HG03521 (cell line): ENCODE measurements around the gene TBC1D22A.
A peak's percentile ranks its signal among the peaks of the same experiment; 100 is the strongest.

ENCODE experiments used
- ATAC-seq: cut with Tn5 transposase; IDR thresholded peaks from one replicate; pipeline ENCODE4 v1.9.1; 2021; ENCODE audit warnings: mild to moderate bottlenecking, moderate library complexity; ENCODE audit not compliant: unreplicated experiment

TBC1D22A gene

DNA sequence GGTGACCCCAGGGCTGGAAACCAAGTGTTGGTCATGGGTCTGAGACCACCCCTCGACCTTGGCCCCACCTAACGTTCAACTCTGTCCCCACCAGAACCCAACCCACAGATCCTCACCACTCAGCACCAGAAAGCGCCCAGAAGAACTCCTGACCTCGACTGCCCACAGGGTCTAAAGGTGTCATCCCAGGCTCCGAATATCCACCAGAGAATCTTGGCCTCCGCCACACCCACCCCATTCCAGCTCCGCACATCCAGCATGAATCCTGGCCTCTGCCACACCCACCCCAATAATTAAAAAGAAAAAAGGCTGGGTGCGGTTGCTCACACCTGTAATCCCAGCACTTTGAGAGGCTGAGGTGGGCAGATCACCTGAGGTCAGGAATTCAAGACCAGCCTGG is 25.7 kb upstream of the TBC1D22A start:
- ATAC-seq, result no peak

DNA sequence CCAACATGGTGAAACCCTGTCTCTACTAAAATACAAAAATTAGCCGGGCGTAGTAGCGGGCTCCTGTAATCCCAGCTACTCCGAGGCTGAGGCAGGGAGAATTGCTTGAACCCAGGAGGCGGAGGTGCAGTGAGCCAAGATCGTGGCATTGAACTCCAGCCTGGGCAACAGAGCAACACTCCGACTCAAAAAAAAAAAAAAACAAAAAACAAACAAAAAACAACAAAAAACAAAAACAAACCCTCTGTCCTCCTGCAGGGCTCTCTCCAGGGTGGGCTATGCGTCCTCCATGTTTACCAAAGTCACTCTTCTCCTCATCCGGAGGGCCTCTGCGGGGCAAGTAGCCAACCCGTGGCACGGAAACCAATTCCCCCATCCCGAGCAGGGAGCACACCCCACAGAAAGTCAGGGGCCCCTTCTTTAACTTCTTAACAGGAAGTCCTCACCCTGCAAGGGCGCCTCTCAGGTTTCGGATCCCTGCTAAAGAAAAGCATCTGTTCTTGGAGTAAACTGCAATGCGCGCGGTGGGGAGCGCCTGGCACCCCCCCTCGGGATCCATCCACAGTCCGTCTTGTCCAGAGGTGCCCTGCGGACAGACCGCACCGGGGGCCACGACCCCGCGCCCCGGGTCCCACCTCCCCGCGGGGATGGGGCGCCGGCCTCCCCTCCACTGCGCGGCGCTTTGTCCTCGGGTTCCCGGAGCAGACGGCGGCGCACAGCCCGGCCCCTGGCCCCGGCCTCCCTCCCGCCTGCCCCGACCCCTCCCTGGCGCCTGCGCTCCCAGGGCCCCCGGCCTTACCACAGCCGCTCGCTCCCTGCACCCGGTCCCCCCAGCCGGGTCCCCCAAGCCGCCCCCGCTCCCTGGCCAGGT is 25.1 kb upstream of the TBC1D22A start:
- ATAC-seq, result peak; percentile 28

DNA sequence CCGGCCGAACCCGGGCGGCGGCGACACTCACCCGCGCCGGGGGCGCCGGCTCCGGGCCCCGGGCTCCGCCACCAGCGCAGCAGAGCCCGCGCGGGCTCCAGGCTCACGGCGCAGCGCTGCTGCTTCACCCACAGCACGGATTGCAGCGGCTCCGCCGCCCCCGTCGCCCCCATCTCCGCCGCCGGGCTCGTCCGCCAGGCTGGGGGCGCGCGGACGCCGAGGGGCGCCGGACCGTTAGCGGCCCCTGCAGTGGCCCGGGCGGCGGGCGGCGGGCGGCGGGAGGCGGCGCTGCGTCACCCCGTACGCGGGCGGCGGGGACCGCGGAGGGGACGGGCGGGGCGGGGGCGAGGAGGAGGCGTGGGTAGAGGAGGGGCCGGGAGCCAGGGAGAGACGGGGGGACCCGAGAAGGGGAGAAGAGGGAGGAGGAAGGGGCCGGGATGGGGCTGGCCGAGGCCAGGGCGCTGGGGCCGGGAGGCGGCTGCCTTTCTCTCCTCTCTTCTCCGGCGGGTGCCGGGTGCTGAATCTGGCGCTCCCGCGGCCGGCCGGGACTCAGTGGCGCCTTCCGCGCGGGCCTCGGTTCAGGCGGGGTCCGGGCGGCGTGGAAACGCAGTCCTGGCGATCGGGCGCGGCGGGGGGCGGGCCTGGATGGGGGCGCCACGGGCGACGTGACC is 24.3 kb upstream of the TBC1D22A start, which contains the start of gene CERK:
Gene CERK (minus strand): TSS at position 277 of the 671 bp plus-strand sequence. CDS start 104 bp downstream, at position 173.
- ATAC-seq, result peak; percentile 43

DNA sequence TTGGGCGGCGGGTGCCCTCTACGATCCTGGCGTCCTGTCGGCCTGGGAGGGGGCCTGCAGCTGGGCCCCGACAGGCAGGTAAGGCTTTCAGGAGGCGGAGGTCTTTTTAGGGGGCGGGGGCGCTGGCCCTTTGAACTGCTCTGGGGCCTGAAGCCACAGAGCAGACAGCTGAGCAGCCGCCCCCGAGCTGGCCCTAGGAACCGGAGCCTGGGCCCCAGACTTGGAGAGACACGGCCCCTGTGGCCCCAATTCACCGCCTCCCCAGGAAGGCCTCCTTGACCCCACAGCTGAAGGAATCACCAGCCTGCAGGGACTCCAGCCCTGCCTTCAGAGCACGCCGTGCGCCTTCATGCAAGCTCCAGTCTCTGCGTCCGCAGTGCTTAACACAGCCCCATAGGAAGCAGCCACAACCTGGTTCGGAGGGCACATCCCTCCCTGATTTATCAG is 23.8 kb upstream of the TBC1D22A start:
- no peak for ATAC-seq

DNA sequence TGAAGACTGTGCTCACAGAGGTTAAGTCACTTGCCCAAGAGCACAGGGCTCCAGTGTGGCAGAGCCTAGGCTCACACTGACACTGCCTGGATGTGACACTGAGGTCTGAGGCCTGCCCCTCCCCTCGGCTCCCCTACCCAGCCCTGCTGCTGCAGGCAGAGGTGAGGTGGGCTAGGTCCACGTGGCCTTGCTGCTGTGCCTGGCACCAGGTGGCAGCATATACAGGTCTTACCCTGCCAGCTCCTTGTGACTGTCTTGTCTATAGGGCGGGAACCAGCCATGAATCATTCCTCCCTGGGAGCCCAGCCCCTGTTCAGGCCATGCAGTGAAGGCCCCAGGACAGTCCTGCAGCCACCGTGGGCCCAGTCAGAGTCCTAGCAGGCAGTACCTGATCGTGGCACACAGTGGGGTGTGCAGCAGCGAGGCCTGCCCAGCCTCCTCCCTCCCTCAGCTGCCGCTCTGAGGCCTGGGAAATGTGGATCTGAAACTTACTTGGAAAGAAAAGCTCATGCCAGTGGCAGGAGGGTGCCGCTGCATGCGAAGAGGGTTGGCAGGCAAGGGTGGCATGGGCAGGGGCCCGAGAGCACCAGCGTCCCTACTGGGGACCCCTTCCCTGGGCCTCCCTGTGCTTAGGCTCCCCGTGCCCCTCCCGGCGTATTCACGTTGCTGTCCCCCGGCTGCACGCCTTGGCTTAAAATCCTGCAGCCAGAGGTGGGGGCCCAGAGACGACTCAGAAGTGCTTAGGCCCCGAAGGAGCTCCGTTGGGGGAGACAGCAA is 23.2 kb upstream of the TBC1D22A start:
- ATAC-seq, result no peak

DNA sequence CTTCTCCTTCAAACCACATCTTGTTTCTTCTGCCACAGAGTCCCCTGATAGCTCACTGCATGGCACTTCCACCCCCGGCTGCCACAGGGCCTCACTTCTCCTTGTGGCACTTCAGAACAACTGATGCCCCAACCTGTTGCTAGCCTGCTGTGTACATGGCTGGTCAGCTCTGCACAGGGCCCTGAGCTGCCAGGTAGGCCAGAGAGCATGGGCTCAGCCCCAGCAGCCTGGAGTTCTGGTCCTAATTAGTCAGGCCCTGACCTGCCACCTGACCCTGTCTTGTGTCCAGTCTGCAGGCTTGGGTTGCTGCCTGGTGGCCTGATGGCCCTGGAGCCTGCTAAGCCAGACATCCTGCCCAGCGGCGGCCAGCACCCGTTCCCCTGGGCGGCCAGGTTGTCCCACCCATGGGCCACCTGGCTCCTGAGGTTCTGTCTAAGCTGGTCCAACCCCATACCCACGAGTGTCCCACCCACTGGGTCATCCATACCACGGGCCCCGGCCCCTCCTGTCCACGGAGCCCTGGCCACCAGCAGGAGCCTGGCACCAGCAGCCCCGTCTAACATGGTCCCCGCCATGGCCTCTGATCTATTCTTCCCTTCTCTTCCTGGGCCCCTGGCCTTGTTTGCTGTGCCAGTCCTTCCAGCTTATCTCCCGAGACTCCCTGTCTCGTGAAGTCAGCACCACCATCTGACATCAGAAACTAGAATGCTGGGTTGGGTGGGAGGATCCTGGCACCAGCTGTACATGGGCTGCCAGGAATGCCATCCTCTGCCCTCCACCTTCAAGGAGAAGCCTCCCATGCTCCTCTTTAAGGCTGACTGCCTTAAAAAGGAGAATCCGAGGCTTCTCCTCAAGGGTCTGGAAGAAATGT is 21.3 kb upstream of the TBC1D22A start:
- no peak for ATAC-seq

GRCh38 chr22:46741974-46742519 is 20.4 kb upstream of the TBC1D22A start:
- no peak for ATAC-seq

DNA sequence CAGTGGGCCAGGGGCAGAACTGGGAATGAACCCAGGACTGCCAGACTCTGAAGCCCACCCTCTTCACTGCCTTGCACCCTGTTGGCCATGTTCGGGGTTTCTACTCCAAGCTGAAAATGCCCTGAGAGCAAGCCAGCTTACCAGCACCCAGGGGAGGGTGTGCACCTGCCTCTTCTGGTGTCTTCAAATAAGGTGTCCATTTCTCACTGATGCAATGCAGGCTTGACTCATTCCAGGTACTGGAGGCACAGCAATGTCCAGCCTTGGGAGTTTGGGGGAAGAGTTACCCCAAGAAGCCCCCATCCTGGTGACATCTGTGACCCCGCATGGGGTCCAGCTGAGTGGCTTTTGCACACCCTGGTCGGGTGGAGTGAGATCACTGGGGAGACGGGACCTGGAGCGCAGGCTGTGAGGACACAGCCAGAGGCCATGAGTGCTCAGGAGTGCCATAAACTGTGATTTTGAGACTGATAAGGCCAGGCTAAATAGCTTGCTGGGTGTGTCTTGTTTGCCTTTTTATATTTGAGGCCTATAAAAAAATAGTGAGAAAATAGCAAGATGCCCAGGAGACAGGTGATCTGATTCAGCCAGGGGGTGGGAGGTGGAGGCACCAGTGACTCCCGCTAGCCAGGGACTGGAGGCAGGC is 19.8 kb upstream of the TBC1D22A start:
- no peak for ATAC-seq

DNA sequence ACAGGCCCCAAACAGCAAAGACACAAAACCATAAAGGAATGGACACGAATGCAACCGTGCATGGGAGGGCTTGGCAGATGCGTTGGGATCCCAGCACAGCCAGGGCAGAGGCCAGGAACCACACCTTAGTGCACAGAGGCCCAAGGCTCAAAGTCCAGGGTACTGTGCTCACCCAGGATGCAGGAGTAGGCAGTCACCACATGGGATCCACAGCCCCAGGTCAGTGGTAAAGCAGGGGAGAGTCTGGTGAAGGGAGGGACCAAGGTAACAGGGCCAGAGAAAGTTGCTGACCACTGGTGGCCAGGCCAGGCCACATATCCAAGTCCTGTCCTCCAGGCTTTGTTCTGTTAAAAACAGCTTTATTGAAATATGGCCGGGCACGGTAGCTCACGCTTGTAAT is 17.9 kb upstream of the TBC1D22A start:
- no peak for ATAC-seq

GRCh38 chr22:46746192-46746591 is 16.3 kb upstream of the TBC1D22A start:
- no peak for ATAC-seq

- no peak for ATAC-seq
Measured at GRCh38 chr22:46746620-46747019, 15.8 kb upstream of the TBC1D22A start.

GRCh38 chr22:46747646-46748045 is 14.8 kb upstream of the TBC1D22A start:
- no peak for ATAC-seq

DNA sequence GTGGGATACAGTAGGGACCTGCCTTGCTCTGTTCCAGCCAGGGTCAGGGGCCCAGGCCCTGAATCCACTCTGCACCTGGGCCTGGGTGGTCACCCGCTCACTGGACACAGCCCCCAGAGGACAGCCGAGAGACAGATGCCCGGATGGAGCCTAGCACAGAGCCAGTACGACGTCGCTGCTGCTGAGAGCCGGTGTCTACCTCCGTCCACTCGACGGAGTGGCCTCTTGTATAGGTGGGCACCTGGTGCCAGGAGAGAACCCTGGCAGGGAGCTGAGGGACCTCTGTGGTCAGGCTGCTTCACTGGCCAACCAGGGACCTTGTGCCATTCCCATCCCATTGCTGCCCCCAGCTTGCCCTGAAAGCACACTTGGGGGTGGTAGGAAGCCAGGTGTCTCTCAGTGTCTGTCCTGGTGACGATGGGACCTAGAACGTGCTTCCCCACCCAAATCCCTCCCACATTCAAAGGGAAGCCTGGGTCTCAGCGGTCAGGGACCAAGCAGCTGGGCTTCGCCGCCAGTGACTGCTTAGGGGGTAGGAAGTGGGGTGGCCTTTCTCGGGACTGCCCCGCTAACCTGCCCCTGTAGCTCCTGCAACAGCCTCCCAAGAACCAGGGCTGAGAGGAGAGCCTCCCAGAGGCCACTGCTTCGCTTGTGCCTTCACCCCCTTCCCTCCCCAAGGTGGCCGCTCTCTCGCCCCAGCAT is 14.1 kb upstream of the TBC1D22A start:
- no peak for ATAC-seq

DNA sequence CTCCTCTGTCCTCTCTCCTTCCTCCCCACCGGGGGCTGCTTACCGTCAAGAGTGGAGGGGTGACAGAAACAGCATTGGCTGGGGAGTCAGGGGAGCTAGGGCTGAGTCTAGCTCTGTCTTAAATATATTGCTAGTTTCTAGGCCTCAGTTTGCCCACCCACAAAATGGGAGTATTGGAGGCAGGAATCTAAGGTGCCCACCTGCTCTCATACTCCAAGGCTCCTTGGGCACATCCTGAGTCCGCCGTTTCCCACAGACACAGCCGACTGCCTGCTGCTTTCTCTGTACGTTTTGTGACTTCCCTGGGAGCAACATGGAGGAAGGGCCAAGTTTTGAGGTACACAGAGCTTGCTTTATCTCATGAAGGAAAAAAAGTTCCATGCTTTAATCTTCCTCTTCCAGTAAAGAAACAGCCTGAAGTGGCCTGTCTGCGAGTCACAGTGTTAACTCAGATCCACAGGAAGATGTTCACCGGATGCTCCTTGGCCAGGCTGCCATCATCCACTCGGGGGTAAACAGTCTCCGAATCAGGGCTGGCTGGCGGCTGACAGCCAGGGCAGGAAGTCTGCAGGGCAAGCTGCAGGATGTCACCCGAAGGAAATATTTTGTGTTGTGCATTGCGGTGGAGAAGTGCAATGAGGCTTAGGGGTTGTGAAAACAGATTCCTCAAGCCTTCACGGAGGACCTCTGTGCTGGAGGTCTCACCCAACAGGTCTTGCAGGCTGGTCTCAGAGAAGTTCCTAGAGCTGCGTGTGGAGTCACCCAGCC is 13.4 kb upstream of the TBC1D22A start:
- ATAC-seq, result no peak

- ATAC-seq, result no peak
Measured at GRCh38 chr22:46749682-46750529, 12.5 kb upstream of the TBC1D22A start.

DNA sequence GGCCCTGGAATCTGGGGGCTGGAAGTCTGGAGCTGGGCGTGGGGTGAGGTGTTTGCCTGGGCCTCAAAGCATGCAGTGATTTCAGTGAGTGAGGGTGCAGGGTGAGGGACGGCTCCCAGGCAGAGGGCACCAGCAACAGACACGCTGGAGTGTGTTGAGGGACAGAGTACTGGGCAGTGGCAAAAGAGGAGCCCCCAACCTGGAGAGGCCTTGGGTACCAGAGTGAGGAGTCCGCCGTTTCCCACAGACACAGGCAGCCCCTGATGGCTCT is 12.0 kb upstream of the TBC1D22A start:
- ATAC-seq, result no peak

DNA sequence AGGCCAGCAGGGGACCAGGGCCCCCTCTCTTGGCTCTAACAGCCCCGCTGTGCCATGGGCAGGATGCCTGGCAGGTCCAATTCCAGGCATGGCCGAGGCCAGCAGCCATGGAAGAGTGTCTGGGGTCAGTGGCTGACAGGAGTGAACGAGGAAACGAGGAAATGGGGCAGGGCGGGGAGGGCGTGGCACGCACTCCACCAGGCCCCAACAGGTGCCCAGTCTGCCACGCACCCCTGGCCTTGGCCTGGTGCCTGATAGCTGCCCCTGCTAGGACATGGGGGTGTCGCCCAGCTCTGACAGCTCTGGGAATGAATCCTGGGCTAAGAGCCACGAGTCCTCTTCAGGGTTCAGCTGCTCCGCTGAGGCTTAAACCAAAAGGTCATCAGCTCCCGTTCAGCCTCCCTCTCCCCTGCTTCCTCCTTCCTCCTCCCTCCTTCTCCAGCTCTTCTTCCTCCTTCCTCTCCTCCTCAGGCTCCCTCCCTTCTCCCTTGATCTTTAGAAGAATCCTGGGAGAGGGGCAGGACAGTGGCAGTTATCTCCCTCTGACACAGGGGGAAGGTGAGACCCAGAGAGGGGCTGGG is 11.5 kb upstream of the TBC1D22A start:
- no peak for ATAC-seq
